Body of pancreas (tissue), 4 donors: ENCODE data around the gene LVRN.
"Not testable (repeated sequence)": the region's sequence is repeated elsewhere in the genome, so short reads cannot be mapped to it uniquely, and the experiment has no call there.

Experiments used
- POLR2A ChIP-seq, 3 donors: fragments of 450-650 bp; IDR thresholded peaks; one replicate each; pipeline ENCODE4 v1.6.1; 2016; ENCODE audit warnings: antibody characterized with exemption in 3 of 3, mild to moderate bottlenecking in 2 of 3
- TF ChIP-seq, protein P1 (sequence below), 7 experiments: fragments of 450-650 bp in 4 of 7; fragments of 200-600 bp in 3 of 7; sonication (generic) in 3 of 7; IDR thresholded peaks; one replicate each; pipeline ENCODE4 v1.5.1; 2016 to 2019; ENCODE audit warnings: antibody characterized with exemption in 7 of 7

GRCh38 chr5:115913623-115914400 lies 48.5 kb upstream of the LVRN start:
- TF ChIP-seq, protein P1, sequence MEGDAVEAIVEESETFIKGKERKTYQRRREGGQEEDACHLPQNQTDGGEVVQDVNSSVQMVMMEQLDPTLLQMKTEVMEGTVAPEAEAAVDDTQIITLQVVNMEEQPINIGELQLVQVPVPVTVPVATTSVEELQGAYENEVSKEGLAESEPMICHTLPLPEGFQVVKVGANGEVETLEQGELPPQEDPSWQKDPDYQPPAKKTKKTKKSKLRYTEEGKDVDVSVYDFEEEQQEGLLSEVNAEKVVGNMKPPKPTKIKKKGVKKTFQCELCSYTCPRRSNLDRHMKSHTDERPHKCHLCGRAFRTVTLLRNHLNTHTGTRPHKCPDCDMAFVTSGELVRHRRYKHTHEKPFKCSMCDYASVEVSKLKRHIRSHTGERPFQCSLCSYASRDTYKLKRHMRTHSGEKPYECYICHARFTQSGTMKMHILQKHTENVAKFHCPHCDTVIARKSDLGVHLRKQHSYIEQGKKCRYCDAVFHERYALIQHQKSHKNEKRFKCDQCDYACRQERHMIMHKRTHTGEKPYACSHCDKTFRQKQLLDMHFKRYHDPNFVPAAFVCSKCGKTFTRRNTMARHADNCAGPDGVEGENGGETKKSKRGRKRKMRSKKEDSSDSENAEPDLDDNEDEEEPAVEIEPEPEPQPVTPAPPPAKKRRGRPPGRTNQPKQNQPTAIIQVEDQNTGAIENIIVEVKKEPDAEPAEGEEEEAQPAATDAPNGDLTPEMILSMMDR (IDR thresholded peaks at IDR 0.05): not testable (repeated sequence)
- not testable (repeated sequence) for TF ChIP-seq POLR2A (IDR thresholded peaks at IDR 0.05)
